Measurements from ENCODE around the gene PEX16.
A peak's percentile ranks its signal among the peaks of the same experiment; 100 is the strongest.

PEX16 gene

GRCh38 chr11:45917623-45918330 is at the start of gene PEX16:
Gene PEX16 (minus strand): TSS chr11:45917877. CDS start chr11:45917811, 66 bp downstream.
- DNase-seq (ENCODE audit: low read depth in 2 of 3, low spot score in 1 of 3): peak; percentile 85 to 94 (median 93)

- DNase-seq (ENCODE audit: low read depth in 2 of 3, low spot score in 1 of 3): peak; percentile 15 to 61 (median 25)
Observed at GRCh38 chr11:45964911-45965389, 47.3 kb upstream of the PEX16 start.

- no peak for DNase-seq (ENCODE audit: low read depth in 2 of 3, low spot score in 1 of 3)
Observed at GRCh38 chr11:45961751-45962240, 44.1 kb upstream of the PEX16 start.

GRCh38 chr11:45960387-45961095 is 42.9 kb upstream of the PEX16 start:
- no peak for DNase-seq (ENCODE audit: low read depth in 2 of 3, low spot score in 1 of 3)

- DNase-seq (ENCODE audit: low read depth in 2 of 3, low spot score in 1 of 3): no peak
Observed at GRCh38 chr11:45959851-45960250, 42.2 kb upstream of the PEX16 start.

GRCh38 chr11:45949992-45950407 is 32.3 kb upstream of the PEX16 start:
- DNase-seq (ENCODE audit: low read depth in 2 of 3, low spot score in 1 of 3): no peak

- DNase-seq (ENCODE audit: low read depth in 2 of 3, low spot score in 1 of 3): no peak
Observed at GRCh38 chr11:45948356-45948755, 30.7 kb upstream of the PEX16 start.

- no peak for DNase-seq (ENCODE audit: low read depth in 2 of 3, low spot score in 1 of 3)
Observed at GRCh38 chr11:45947885-45948284, 30.2 kb upstream of the PEX16 start.

- no peak for DNase-seq (ENCODE audit: low read depth in 2 of 3, low spot score in 1 of 3)
Observed at GRCh38 chr11:45945397-45945999, 27.8 kb upstream of the PEX16 start.

GRCh38 chr11:45942381-45942780 is 24.7 kb upstream of the PEX16 start:
- DNase-seq (ENCODE audit: low read depth in 2 of 3, low spot score in 1 of 3): no peak

GRCh38 chr11:45941285-45941684 is 23.6 kb upstream of the PEX16 start:
- no peak for DNase-seq (ENCODE audit: low read depth in 2 of 3, low spot score in 1 of 3)

GRCh38 chr11:45939836-45940235 is 22.2 kb upstream of the PEX16 start:
- no peak for DNase-seq (ENCODE audit: low read depth in 2 of 3, low spot score in 1 of 3)

GRCh38 chr11:45937916-45938315 is 20.2 kb upstream of the PEX16 start:
- DNase-seq (ENCODE audit: low read depth in 2 of 3, low spot score in 1 of 3): no peak

- no peak for DNase-seq (ENCODE audit: low read depth in 2 of 3, low spot score in 1 of 3)
Observed at GRCh38 chr11:45936511-45937054, 18.9 kb upstream of the PEX16 start.

GRCh38 chr11:45935349-45936064 is 17.8 kb upstream of the PEX16 start:
- no peak for DNase-seq (ENCODE audit: low read depth in 2 of 3, low spot score in 1 of 3)

- DNase-seq (ENCODE audit: low read depth in 2 of 3, low spot score in 1 of 3): no peak
Observed at GRCh38 chr11:45934580-45935318, 17.1 kb upstream of the PEX16 start.

GRCh38 chr11:45933846-45934579 is 16.3 kb upstream of the PEX16 start:
- DNase-seq (ENCODE audit: low read depth in 2 of 3, low spot score in 1 of 3): no peak

- no peak for DNase-seq (ENCODE audit: low read depth in 2 of 3, low spot score in 1 of 3)
Observed at GRCh38 chr11:45933131-45933831, 15.6 kb upstream of the PEX16 start.

GRCh38 chr11:45932217-45932616 is 14.5 kb upstream of the PEX16 start:
- no peak for DNase-seq (ENCODE audit: low read depth in 2 of 3, low spot score in 1 of 3)
